GM19438 (cell line): ENCODE measurements around the gene INPPL1.
"Not testable (repeated sequence)": the region's sequence is repeated elsewhere in the genome, so short reads cannot be mapped to it uniquely, and the experiment has no call there.

ENCODE experiments used
- ATAC-seq: cut with Tn5 transposase; IDR thresholded peaks from one replicate; pipeline ENCODE4 v1.9.1; 2021; ENCODE audit warnings: low read depth; ENCODE audit not compliant: unreplicated experiment

Gene INPPL1

DNA sequence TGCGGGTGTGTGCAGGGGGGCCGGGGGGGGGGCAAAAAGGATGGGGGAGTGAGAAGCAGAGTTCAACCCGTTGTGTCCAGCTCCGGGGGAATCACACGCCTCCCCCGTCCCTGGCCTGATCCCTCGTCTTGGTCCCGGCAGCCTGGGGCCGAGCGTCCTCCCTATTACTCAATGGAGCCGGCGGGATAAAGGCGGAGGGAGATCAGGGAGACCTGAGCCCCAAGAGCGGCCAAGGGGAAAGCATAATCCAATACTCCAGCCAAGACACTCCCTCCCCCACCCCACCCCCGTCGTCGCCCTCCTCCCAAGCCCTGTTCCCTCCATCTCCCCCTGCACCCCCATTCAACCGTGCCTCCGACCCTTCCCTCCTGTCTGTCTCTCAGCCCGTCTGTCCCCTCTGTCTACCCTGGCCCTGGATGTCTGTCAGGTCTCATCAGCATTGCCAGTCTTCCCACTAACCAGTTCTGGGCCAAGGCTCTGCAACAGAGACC, 16.8 kb downstream of the INPPL1 start:
- ATAC-seq, result no peak

DNA sequence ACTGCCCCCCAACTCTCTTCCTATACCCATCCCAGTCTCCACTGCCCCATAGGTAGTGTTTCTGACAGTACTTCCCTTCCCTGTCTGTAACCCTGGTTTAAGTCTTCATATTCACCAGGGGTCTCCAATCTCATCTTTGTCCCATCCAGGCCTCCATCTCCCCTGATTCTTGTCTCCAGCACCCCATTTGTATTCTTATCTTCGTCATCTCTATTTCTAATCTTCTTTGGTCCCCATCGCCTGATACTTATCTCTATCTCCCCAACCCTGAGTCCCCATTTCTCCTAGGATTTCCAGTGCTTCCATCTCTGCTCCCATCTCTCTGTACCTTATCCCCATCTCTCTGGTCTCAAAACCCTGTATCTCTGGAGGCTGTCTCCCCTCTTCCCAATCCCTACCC, 17.6 kb downstream of the INPPL1 start:
- ATAC-seq, result no peak

DNA sequence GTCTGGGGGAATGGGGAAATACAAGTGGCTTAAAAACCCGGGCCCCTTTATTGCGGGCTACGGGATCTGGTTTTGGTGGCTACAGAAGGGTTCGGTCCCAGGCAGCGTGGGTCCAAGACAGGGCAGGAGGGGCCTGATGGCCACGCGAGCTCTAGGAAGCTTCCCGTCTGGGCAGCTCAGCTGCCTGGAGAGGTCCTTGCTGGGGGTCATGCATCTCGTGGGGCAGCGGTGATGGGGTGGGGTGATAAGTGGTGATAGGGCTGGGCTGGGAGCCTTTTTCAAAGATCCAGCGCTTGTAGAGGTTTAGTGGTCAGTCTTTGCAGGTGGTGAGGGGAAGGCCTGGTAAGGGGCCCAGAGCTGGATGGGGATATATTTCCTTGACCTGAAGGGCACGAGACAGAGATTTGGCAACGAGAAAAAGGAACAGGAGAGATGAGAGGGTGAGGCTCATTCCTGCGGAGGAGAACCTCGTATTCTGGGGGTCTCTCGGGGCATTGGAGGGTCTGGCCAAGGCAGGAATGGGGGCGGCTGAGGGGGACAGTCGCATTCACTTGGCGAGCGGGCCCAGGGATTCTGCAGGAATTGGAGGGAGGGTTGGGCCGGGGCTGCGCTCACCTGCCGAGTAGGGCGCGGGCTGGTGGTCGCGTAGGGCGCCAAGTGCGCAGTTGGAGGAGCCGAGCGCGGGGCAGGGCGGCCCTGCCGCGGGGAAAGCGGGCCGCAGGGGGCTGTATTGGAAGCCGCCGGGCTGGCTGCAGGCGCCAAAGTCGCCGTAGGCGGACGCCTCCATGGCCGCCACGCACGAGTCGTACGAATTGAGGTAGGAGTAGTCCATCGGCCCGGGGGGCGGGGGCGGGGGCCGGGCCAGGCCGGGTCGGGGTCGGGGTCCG, 18.8 kb downstream of the INPPL1 start:
- ATAC-seq, result no peak

DNA sequence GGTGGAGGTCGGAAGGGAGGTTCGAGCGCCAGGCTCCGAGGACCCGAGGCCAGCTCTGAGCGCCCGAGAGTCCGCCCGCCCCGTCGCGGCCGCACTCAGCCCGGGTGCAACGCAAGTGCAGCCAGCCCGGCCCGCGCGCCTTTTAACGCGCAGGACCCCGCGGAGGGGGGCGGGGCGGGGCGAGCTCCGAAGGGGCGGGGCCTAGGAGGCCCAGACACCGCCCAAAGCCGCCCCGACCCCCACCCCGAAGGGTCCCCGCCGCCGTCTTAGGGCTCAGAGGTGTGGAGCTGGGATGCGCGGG, 19.4 kb downstream of the INPPL1 start, which contains the start of gene PHOX2A:
Gene PHOX2A (minus strand): TSS at position 117 of the 301 bp plus-strand sequence. CDS start 172 bp downstream, outside the sequence.
- ATAC-seq, result no peak

DNA sequence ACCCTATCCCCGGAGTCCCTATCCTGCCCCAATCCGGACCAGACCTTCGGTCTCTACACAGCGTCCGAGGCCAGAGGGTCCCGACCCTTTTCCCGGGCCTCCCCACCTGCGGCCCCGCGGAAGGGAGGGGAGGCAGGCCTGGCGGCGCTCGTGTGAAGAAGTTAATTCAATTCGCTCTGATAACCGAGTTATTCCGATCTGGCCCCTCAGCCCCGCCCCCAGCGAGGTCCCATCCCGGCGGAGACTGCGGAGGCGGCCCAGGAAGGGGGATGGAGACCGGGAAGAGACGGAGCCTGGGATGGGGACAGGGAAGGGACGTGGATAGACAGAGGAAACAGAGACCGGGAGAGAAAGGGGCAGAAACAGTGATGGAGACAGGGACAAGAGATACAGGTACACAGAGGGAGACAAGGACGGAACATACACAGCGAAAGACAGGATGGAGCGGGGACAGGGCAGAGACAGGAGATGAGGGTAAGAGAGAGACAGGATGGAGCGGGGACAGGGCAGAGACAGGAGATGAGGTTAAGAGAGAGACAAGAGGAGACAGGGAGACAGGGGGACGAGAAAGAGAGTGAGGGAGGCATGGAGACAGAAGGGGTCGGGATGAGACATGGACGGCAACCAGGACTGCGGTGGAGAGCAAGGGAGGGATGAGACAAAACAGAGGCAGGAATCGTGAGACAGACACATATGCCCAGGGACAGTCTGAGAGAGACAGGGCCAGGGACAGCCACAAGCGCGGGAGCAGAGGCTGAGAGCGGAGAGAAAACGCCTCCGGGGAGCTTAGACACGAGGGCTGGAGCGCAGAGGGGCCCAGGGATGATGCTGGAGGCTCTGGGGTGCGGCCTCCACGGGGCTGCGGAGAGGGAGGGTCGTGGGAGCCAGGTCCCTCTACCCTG, 20.0 kb downstream of the INPPL1 start:
- ATAC-seq, result no peak

DNA sequence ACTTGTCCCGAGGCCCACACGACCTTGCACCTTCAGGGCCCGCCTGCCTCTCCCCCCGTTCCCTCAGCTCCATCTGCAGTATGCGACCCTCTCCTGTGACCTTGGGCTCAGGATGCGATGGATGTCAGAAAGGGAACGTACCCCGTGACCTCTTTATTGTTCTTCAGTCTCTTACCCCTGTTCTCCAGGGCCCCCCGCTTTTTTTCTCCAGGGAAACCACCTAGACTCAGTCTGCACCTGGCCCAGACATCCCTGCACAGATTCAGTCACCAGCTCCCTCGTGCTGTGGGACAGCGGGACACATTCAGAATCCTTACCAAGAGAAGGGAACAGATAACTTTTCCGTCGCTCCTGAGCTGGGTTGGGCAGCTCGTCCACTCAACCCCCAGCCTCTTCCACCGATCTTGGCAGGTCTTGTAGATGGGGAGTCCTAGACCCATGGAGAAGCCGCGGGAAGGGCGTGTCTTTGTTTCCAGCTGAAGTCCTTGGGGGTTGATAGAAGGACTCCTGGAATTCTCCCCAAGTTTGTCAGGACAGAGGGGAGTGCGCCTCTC, 20.8 kb downstream of the INPPL1 start:
- no peak for ATAC-seq

DNA sequence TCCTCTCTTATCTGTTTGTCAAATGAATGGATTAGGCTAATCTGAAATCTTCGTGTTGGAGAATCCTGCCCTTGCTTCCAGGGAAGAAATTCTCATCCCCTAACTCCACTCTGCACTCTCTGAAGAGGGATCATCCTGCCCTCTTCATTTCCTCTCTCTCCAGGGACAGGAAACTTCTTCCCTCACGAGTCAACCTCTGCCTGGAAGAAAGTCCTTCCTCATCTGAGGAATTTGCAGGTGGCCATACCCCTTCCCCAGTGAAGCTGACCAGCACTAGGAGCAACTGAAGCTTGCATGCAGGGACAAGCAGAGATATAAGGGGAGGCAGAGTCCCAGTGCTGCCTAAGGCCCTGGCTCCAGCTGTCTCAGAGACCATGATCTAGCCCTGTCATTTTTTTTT, 23.0 kb downstream of the INPPL1 start:
- ATAC-seq, result no peak

DNA sequence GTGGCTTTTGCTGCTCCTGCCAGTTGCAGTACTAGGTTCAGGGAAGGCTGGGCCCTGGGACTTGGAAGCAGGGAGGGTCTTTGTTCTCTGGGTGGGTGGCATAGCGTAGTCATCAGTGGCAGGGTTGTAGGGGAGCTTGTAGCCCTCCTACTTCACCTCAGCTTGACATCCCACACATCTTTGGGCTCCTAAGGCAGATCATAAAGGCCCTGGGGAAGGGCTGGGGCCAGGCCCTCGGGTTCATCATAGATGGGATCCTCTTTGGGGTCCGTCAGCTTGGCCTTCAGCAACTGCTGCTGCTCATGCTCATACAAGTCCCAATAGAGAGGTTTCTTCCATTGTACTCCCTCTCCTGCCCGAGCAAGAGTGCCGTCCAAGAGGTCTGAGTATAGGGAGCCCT, 25.4 kb downstream of the INPPL1 start:
- no peak for ATAC-seq

DNA sequence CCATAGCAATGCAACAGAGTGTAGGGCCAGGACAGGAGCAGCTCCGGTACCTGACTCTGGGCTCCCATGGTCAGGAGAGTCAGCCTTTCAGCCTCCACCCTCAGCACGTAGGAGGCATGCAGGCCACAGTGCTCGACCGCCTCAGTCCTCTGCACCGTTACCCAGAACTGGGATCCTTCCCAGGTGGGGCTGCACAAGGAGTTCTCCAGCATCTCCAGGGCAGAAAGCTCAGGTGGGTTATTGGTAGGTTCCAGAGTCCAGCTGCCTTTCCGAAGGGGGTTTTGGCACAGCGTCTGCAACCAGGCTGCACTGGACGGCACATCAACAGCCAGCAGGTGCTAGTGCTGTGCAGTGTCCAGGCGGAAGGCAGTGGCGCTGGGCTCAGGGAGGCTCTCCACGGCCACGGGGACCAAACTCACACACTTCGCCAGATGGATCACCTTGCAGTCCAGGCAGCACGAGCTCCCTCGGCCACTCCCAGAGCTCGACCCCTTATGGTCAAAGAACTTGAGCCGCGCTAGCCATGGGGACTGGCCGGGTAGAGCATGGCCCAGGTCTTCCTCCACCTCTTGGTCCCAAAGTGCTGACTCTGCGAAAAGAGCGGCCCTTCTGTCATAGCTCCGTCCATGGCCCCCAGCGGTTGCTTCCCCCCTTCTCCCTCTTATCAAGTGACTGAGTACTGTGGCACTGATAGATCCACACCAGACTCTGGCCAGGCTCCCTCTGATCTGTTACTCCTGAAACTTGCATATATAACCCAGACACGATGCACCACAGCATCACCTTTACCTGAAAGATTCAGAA, 26.3 kb downstream of the INPPL1 start:
- ATAC-seq, result no peak

DNA sequence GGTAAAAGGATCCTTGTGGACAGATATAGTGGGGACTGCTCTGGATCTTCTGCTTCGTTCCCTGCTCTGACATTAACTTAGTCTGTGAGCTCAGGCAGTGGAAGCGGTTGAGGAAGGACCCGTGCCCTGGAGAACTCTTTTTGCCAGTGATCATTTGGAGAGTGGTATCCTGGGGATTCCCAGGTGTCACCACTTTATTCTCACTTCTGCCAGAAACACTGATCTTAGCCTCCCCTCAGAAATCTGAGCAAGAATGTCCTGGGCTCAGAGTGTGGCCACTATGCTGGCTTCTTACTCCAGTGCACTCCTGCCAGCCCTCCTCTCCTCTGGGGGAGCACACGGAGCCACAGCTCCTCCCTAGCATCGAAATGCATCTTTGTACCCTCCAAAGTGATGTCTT, 27.0 kb downstream of the INPPL1 start:
- no peak for ATAC-seq

DNA sequence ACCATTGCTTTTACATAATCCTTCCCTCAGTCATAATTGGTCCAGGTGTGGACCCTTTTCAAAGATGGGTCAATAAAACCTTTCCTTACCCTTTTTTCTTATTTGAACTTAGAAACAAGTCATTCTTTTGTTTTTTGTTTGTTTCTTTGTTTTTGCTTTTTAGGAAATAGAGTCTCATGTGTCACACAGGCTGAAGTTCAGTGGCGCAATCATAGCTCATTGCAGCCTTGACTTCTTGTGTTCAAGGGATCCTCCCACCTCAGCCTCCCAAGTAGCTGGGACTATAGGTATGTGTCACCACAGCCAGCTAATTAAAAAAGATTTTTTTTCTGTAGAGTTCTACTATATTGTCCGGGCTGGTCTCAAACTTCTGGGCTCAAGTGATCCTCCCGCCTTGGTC, 28.8 kb downstream of the INPPL1 start:
- no peak for ATAC-seq

DNA sequence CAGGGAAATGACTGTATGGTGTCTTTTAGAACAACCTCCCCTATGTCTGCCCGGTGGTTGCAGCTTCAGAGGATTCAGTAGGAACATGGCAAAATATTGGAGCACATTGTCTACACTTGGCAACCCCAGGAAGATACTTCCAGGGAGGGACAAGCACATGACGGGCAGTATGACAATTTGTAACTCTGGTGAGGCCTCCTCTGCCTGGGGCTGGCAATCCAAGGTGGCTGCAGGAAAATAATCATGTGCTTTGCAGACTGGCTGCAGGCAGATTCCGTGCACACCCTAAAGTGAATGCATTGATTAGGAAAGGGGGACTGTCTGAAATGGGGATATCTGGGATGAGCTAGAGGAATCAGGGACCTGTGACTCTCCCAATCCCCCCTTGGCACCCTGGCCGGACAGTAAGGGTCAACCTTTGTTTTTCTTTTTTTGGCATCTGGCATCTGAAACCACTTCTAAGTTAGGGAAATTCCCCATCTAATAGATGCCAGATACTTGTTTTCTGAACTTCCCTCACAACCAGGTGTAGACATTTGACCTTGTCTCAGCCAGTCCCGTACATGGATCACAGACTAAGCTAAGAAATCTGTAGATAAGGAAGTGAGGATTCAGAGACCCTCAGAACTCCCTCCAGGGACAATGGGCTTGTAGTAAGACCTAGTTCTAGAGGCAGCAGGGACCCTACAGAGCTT, 29.9 kb downstream of the INPPL1 start:
- no peak for ATAC-seq

DNA sequence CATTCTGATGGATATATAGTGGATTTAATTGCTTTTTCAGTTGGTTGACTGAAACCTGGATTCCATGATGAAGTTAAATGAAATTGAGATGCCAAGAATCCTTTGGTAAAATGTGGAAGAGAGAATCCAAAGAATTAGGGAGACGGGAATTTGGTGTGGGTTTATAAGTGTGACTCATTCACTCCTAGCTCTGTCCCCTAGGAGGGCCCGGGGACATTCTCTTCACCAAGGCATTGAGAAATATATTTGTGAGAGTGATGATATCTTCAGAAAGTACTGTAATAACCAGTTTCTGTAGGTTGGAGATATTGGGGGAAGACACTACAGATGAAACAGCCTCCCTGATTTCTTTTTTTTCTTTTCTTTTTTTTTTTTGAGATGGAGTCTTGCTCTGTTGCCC, 33.0 kb downstream of the INPPL1 start:
- ATAC-seq, result no peak

DNA sequence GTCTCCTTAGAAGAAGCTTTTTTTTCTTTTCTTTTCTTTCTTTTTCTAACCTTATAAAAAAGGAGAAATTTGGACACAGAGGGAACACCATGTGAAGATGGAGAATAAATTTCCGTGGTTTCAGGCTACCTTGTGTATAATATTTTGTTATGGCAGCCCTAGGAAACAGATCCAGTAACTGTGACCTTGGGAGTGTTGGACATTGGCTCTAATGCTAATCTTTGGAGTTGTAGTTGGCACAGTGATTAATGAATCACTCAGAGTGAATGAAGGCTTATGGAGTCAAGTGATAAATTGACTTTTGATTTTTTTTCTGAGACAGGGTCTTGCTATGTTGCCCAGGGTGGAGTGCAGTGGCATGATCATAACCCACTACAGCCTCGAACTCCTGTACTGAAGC, 34.9 kb downstream of the INPPL1 start:
- ATAC-seq, result no peak

DNA sequence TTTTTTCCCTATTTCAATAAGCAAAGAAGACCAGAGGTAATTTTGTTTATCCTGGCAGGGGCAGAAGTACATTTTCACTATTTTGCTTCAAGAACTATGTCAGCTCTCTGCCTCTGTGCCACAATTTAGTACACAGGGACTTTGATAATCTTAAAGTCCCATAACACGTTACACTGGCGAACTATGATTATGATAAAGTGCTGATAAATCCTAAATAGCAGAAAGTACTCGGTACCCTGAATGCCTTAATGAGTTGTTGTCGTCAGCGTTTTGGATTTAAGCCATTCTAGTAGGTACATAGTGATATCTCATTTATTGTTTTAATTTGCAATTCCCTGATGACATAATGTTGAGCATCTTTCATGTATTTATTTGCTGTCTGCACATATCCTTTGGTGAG, 36.0 kb downstream of the INPPL1 start:
- ATAC-seq, result no peak

DNA sequence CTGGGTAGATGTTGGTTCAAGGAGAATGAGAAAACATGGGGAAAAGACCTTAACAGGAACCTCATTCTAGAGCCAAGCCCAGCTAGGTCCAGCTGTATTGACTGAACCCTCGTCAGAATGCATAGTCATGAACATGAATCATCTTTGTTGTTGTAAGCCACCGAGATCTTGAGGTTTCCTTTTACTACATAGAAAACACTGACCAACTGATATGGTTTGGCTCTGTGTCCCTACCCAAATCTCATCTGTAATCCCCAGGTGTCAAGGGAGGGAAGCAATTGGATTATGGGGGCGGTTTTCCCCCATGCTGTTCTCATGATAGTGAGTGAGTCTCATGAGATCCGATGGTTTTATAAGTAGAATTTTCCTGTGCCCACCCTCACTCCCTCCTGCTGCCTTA, 38.8 kb downstream of the INPPL1 start:
- no peak for ATAC-seq

DNA sequence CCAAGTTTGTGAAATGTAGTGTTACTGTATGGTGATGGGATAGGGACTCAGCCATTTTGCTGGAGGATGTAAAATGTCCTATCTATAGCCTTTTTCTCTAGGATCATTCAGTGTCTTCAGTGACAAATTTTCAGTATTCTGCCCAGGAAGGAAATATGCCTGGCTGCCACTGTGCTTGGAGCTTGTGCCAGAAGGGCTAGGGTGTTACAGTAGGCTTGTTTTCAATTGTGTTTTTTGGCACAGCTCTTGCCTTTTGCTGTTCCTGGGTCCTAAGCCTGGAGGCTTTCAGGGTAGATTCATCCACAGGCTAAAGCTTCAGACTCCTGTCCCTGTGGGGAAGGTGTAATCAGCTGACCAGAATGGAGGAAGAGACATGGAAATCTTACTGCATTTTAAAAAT, 41.4 kb downstream of the INPPL1 start:
- no peak for ATAC-seq

DNA sequence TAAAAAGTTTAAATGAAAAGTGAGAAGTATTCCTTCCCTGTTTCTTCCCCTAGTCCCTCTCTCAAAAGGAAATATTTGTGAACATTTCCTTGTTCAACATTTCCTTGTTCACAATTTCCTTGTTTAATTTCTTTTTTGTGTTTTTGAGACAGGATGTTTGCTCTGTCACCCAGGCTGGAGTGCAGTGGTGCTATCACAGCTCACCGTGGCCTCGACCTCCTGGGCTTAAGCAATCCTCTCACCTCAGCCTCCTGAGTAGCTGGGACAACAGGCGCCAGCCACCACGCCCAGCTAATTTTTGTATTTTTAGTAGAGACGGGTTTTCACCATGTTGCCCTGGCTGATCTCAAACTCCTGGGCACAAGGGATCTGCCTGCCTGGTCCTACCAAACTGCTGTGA, 42.4 kb downstream of the INPPL1 start:
- ATAC-seq, result not testable (repeated sequence)

DNA sequence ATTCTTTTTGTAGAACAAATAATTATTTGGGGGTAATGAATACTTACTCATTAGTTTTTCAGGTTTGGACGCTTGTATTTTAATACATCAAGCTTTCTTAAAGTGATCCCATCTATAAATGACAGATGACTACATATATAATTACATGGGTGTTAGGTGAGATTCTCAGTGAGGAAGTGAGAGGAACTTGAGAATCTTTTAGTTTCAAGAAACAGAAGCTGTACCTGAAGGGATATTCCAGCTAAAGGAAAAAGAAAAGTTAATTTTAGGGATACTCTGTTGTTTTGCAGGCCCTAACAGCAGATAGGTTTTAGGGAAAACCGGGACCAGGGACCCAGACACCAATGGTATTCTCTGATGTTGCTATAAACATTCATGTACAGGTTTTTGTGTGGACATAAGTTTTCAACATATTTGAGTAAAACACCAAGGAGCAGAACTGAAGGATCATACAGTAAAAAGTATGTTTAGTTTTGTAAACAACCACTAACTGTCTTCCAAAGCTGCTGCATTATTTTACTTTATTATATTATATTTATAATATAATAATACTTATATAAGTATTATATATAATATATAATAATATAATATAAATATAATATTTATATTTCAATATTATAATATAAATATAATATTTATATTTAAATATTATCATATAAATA, 43.5 kb downstream of the INPPL1 start:
- no peak for ATAC-seq
